ENCODE measurements around the gene BCORL1.

The BCORL1 gene

DNA sequence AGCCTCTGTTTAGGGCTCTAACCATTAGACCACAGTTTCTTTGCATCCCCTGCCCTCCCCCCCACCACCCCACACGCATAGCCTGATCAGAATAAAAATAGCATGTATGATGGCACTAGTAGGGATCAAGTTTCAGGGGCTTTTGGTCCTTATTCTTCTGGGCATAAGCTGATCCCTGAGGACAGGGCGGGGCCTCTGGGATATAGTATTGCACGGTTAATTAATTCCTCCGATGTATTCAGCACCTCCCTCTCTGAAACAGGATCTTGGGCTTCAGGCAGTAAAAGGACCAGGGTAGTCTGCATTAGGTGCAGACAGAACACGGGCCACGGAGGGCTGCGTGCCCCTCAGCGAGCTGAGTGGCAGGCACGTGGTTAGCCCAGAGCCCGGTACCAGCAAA is 70.8 kb downstream of the BCORL1 start:
- TF ChIP-seq, protein P1, sequence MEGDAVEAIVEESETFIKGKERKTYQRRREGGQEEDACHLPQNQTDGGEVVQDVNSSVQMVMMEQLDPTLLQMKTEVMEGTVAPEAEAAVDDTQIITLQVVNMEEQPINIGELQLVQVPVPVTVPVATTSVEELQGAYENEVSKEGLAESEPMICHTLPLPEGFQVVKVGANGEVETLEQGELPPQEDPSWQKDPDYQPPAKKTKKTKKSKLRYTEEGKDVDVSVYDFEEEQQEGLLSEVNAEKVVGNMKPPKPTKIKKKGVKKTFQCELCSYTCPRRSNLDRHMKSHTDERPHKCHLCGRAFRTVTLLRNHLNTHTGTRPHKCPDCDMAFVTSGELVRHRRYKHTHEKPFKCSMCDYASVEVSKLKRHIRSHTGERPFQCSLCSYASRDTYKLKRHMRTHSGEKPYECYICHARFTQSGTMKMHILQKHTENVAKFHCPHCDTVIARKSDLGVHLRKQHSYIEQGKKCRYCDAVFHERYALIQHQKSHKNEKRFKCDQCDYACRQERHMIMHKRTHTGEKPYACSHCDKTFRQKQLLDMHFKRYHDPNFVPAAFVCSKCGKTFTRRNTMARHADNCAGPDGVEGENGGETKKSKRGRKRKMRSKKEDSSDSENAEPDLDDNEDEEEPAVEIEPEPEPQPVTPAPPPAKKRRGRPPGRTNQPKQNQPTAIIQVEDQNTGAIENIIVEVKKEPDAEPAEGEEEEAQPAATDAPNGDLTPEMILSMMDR (IDR thresholded peaks at IDR 0.05) = no peak
- Histone ChIP-seq H3K27ac (no peak overlapping the region), H3K4me3 (no peak overlapping the region)
- no peak for DNase-seq (ENCODE audit: low spot score)

DNA sequence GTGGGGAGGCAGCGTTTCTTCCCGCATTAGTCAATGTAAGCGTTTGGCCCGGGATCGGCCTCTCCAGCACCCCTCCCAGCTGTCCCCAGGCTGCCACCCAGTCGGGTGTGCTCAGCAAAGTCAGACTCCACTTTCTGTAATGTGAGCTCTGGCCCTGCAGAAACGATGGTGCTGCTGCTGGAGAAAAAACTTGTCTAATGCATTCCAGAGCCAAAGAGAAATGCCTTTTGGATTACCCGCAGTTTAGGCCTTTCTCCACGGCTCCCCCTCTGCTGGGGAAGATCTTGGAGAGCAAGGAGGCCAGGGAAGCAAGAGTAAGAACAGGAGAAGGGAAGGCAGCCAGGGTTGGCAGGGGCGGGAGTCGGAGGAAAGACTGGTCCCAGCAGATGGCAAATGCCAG is 72.7 kb downstream of the BCORL1 start:
- no peak for DNase-seq (ENCODE audit: low spot score)
- H3K27ac ChIP-seq = peak overlapping the region; percentile 10 to 71
- no peak overlapping the region for H3K4me3 ChIP-seq
- TF ChIP-seq, protein P1 (IDR thresholded peaks at IDR 0.05) = no peak

DNA sequence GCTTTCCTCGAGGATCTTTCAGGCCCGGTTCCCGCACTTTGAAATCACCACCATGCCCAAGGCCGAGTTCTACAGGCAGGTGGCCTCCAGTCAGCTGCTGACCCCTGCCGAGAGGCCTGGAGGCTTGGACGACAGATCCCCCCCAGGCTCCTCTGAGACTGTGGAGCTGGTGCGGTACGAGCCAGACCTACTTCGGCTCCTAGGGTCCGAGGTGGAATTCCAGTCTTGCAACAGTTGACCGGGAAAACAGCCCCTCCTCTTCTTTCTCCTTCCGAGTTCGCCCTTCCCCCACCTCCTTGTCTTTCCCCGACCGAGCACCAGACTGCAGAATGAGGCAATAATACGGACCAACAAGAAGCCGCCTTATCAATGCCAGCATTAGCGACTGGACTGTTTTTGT is 73.5 kb downstream of the BCORL1 start:
- peak overlapping the region in 1 of 2 donors; percentile 71 for H3K27ac ChIP-seq
- TF ChIP-seq, protein P1 (IDR thresholded peaks at IDR 0.05) = no peak
- no peak for DNase-seq (ENCODE audit: low spot score)

DNA sequence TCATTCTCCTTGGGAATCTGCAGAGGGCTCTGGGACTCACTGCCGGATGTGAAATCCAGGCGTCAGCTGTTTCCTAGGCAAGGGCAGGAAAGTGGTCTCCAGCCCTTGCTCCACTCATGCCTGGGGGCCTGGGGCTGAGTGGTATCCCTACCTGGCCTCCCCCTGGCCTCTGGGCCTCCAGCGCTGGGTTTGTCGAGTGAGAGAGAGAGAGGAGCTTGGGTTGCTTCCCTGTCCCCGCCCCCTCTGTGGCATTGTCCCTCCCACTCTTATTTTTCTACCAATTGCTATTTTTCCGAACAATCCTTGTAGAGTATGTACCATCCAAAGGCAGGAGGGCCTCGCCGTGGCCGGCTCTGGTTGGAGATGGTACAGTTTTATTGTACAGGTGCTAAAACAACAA is 74.8 kb downstream of the BCORL1 start:
- TF ChIP-seq, protein P1 (IDR thresholded peaks at IDR 0.05) = no peak
- H3K27ac ChIP-seq = peak overlapping the region in 1 of 2 donors; percentile 7
- H3K4me3 ChIP-seq = no peak overlapping the region
- no peak for DNase-seq (ENCODE audit: low spot score)

More for the DNA sequence above, 73.5 kb downstream of the BCORL1 start:
- no peak overlapping the region for H3K4me3 ChIP-seq

DNA sequence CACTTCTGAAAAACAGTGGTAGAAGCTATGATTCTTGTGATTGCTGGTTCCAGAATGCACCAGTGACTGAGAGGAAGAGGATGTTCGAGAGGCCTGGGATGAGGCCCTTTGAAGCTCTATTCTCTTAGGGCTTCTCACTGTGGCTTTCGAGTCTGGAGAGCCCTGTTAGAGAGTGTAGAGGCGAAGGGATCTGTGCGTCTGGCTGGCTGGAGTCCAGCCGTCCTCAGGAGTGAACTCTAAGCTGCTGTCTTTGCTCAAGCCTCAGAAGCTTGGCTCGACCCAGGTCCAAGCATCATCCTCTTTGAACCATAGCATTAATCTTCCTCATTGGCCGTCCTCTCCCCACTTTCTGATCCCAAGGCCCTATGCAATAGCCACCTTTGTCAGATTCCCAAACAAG is 76.2 kb downstream of the BCORL1 start:
- no peak for DNase-seq (ENCODE audit: low spot score)
- Histone ChIP-seq H3K27ac (no peak overlapping the region), H3K4me3 (no peak overlapping the region)
- TF ChIP-seq, protein P1 (IDR thresholded peaks at IDR 0.05) = no peak

DNA sequence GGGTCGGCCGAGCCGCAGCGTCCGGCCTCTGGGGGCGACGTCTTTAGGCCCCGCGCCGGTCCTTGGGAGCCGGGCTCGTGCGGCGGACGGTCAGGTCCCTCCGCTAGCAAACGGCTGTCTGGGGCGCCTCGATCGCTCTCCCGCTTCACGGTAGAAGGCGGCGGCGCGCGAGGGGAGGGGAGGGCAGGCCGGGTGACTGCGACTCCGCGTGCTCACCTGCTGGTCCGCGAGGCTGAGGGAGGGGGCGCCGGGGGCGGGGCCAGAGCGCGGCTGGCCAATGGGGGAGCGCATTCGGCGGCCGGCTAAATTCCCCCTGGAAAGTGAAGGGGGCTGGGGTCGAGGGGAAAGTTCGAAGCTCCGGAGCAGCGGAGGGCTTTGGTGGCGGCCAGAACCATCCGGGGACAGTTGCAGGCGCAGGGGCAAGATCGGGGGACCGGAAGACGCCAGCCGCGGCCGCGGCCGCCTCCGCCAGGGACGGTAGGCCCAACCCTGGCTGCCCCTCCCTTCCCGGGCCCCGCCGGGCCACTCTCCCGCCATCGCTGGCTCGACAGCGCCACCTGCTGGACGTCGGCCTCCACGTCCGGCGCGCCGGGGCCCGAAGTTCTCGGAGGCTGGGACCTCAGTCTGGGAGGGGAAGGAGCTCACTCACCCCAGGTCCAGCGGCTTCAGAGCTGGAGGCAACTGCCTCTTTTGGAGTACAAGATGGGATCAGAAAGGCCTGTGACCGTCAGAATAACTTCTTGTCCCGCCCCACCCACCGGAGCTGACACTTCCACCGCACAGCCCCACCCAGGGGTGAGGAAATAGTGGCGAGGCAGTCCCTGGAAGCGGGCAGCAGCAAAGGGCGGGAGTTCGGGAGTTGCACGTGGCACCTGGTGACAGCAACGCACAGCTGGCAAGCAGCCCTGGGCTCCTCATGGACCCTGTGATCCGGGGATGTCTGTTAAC is 78.0 kb downstream of the BCORL1 start:
- Histone ChIP-seq H3K4me3 (peak overlapping the region; percentile 68), H3K27ac (peak overlapping the region; percentile 35 to 83)
- TF ChIP-seq, protein P1 (IDR thresholded peaks at IDR 0.05) = peak; percentile 70
- peak; percentile 85 for DNase-seq (ENCODE audit: low spot score)

Measured in coronary artery (tissue), 2 donors.